CD4-positive, alpha-beta T cell treated with Interleukin-17A for 4 hours (primary cell): ENCODE measurements around the gene SPOCK1.
"Not testable (repeated sequence)": the region's sequence is repeated elsewhere in the genome, so short reads cannot be mapped to it uniquely, and the experiment has no call there.

Experiments used
- DNase-seq: peaks from one replicate; pipeline ENCODE4 v3.0.0-alpha.2; 2020; ENCODE audit warnings: mixed read lengths

Gene SPOCK1

DNA sequence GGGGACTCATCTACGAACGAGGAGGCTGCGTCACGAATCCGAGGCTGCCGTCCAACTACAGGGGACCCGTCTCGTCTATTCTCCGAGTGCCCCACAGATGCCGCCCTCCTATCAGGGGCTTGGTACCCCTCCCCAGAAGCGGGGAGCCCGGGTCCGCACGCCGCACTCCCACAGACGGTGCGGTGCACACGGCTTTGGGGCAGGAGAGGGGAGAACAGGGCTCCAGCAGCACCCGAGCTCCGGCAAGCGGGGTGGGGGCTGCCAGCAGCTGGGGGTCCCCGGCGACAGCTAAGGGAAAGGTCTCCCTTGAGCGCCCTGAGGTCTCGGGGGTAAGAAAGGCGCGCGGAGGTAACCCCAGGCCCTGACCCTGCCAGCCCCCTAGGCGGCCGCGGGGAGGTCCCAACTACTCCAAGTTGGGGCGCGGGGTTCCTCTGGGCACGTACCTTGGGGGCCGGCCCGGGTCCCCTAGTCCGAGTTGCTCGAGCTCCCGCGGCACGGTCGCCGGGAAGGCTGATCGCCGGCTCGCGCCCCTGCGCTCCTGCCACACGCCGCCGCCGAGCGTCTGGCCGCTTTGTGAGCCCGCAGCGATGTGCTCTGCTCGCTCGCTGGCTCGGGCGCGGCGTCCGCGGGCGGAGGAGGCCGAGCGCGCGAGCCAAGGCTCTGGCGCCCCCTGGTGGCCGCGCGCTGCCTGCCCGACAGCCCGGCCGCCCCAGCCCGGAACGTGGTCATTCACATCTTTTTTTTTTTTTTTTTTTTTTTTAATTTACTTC is at the start of gene SPOCK1:
Gene SPOCK1, minus strand, starts transcription at position 591 of the 770 bp plus-strand sequence.
- DNase-seq, result peak; percentile 52

DNA sequence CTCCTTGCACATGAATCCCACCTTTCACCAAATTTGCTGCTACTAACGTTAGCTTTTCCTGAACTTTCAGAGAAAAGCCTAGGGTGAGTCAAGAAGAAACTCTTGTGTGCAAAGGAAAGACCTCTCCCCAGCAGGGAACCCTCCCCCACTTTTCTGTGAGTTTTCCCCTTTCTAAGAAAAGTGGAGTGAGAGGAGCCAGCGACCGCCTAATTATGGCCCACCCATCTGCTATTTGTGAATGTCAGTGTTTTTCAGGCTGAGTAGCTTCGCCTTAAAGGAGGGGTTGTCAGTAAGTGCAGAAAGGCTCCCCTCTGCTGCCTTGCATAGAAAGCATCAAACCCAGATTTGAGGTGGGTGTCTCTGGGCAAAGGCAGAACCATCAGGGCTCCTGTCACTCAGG is 46.8 kb upstream of the SPOCK1 start:
- no peak for DNase-seq

DNA sequence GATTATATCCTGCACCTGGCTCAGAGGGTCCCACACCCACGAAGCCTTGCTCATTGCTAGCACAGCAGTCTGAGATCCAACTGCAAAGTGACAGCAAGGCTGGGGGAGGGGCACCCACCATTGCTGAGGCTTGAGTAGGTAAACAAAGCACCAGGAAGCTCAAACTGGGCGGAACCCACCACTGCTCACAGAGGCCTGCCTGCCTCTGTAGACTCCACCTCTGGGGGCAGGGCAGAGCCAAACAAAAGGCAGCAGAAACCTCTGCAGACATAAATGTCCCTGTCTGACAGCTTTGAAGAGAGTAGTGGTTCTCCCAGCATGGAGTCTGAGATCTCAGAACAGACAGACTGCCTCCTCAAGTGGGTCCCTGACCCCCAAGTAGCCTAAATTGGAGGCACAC is 36.3 kb upstream of the SPOCK1 start:
- DNase-seq, result not testable (repeated sequence)

DNA sequence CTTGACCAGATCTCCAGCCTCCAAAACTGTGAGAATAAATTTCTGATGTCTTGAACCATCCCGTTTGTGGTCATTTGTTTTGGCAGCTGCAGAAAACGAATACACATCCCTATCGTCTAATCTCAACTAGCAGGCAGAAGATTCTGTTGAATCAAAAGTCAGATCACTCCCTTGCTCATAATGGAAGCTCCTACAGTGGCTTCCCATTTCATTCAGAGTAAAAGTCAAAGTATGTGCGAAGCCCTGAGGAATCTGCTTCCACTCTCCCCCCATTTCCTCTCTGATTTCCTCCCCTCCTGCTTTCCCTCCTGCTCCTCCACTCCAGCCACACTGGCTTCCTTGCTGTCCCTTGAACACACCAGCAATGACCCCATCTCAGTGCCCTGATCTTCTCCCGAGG is 34.8 kb upstream of the SPOCK1 start:
- DNase-seq, result no peak

DNA sequence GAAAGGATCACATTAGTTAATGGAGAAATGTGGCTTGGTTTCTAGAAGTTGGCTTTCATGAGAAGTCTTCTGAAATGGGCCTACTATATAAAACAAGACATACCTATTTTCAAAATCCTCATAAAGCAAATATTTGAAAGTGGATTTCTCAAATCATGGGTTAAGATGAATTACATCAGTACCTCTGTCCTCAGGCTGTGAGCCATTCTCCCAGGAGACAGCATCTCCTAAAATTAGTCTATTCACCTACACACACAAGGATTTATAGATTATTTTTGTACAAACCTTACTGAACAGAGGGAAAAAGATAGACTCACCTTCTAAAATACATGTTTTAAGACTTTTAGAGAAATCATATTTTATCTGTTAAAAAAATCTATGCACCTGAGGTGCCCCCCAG is 32.1 kb upstream of the SPOCK1 start:
- DNase-seq, result no peak

DNA sequence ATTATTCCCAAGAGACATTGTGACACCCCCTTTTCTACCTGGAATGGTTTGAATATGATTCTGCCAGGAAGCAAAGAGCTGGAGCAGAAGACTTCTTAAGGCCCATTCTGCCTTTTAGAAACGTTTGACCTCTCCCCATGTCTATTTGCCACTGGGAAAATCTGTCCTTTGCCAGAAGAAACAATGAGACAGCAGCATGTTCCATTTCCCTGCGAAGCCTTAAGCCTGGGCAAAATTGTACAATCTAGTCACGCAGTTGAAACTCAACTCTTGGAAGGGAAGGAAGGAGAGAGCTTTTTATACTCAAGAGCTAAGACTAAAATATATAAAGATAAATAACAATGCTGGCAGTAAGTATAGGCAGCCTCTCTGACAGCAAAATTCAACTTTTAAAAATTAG is 22.1 kb upstream of the SPOCK1 start:
- DNase-seq, result no peak

DNA sequence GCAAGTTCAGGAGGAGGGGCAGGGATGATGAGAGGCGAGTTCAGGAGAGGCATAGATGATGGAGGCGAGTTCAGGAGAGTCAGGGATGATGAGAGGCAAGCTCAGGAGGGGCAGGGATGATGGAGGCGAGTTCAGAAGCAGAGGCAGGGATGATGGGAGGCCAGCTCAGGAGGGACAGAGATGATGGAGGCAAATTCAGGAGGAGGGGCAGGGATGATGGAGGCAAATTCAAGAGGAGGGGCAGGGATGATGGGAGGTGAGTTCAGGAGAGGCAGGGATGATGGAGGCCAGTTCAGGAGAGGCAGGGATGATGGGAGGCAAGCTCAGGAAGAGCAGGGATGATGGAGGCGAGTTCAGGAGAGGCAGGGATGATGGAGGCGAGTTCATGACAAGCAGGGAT is 17.8 kb upstream of the SPOCK1 start:
- DNase-seq, result no peak

DNA sequence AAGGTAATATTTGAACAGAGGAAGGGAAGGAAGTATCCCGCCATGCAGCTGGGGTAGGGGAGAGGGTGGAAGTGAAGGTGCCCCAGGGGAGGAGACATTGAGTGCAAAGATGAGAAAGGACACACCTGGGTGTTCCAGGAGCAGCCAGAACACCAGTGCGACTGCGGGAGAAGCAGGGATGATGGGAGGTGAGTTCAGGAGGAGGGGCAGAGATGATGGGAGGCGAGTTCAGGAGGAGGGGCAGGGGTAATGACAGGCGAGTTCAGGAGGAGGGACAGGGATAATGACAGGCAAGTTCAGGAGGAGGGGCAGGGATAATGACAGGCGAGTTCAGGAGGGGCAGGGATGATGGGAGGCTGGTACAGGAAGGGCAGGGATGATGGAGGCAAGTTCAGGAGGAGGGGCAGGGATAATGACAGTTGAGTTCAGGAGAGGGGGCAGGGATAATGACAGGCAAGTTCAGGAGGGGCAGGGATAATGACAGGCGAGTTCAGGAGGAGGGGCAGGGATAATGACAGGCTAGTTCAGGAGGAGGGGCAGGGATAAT is 17.2 kb upstream of the SPOCK1 start:
- no peak for DNase-seq

DNA sequence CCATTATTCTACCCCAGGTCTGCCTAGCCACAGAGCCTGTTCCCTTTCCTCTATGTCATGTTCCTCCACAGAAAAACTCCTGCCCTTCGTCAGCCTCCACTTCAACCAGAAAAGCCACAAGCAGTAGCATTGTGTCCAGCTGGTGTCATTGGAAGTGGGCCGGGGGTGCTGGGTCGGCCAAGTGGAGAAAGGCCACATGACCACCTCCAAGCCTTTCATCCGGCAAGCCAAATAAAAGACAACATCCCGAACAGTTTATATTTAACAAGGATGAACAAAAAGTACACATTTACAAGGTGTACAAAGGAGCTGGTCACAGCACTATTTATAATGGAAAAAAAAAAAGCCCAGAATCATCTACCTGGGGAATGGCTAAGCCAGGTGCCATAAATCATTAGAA is 16.1 kb upstream of the SPOCK1 start:
- no peak for DNase-seq

DNA sequence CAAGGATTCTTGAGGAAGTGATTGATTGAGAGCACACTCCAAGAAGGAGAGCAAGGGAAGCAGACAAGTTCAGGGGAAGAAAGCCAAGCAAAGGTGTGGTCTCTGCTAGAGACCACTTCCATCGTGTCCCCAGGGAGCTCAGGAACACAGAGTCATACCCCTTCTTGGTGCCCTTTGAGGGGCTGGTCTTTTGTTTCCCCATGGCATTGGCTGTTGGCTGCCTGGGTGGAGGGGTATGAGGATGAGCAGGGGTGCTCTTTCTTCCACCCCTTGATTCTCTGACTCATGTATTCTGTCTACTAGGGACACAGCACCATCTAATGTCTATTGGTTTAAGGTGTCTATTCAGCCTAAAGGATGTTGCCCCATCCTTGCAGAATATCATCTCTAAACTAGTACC is 11.5 kb upstream of the SPOCK1 start:
- DNase-seq, result no peak

DNA sequence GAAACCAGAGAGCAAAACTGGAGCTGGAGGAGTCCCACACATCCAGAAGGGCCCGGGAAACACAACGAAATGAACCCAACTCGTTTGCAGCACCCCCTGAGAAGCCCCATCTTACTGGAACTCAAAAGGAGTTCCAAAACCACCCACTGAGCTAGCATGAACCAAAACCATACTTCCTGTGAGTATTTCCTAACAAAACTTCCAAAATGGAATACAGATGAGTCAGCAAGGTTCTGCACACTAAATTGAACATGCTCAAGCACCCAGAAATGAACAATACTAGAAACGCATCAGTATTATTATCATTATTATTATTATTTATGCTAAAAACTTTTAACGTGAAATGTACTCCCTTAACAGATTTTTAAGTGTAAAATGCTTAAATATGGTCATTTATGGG is 8.0 kb upstream of the SPOCK1 start:
- no peak for DNase-seq

DNA sequence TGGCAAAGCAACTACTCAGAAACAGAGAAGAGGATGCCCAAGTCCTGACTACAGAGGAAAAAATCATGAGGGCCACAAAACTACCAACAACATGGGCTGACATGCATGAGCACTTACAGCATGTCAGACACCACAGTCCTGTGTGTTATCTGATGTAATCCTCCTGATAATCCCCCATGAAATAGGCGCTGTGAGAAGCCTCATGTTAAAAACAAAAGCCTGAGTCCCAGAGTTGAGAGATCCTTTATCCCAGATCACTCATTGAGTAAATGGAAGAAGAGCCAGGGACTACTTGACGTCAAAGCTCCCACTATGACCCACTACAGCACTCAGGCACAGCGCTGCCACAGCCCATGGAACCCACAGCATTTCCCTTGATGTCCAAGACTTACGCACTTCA is 7.2 kb upstream of the SPOCK1 start:
- DNase-seq, result no peak

DNA sequence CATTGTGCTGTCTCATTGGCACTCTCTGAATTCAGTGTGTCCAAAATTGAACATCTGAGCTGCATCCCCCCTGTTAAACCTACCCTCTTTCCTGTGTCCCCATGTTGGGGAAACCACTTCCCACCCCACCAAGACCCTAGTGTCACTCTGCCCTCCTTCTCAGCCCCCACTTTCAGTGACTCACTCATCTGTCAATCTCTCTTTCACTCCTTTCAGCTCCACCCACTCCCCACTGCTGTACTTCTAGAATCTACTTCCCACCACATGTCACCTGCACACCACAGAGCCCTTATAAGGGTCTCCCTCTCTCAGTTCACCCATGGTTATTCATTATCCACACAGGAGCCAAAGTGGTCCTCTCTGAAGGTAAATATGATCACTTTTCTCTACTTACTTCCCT is 5.8 kb upstream of the SPOCK1 start:
- DNase-seq, result no peak

DNA sequence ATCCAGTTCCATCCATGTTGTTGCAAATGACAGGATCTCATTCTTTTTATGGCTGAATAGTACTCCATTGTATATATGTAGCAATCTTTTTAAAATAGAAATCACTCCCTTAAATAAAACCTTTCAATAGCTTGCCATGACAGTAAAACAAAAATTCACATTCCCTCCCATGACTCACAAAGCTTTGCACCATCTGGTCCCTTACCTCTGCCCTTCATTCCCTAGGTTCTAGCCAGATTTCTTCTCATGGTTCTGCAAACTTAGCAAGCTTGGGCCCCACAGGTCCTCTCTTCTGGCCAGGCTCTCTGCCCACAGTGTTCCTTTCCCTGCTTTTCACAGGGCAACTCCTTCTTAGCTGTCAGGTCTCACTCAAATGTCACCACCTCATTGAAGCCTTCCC is 4.3 kb upstream of the SPOCK1 start:
- DNase-seq, result no peak

DNA sequence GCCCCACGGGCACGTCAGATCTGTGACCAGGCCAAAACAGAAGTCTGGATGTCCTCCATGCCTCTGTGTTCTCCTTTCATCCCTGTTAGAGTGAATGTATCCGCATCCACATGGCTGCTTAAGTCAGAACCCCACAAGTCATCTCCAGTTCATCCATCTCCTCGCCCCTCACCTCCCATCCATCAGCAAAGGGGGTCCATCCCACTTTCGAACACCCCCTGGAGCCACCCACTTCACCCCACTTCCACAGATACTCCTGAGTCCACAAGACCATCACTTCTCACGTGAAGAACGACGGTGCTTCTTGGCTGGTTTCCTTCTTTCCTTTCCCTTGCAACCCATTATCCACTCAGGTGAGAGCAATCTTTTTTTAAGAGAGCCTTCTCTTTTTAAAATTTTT is 3.5 kb upstream of the SPOCK1 start:
- DNase-seq, result no peak

DNA sequence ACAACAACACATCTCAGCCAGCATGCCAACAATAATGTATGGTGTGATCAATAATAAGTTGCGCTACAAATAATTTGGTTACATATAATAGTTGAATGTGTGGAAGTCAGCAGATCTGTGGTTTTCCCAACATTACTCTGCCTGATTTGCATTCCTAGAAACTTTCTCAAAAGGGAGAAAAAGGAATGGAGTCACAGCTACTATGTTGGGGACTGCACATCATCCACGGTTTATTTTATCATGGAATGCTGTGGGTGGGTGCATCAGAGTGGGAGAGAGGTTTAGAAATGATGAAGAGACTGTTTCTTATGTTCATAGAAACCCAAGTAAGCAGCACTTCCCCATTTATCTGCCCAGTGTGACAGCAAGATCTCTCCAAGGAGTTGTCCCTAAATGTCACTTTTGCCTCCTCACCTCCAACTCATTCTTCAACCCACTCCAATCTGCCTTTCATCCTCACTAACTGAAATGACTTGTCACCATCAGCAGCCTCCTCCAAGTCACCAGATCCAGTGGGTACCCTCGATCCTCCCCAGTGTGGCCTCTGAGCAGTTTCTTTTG is 2.8 kb upstream of the SPOCK1 start:
- DNase-seq, result no peak

DNA sequence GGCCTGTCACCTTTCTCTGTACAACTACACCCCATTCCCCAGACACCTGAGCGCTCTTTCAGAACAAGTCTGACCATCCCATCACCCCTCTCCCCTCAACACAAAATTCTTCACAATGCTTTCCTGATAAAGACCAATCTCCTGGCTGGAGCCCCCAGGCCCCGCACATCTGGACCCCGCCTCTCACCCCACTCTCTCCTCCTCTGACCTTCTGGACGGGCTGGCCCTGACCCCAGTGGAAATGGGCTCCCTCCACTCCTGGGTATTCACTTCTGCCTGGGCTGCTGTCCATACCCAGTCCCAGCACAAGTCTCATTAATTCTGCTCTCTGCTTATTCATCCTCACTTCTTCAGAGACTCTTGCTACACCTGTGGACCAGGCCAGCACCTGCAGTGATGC is 2.1 kb upstream of the SPOCK1 start:
- no peak for DNase-seq

DNA sequence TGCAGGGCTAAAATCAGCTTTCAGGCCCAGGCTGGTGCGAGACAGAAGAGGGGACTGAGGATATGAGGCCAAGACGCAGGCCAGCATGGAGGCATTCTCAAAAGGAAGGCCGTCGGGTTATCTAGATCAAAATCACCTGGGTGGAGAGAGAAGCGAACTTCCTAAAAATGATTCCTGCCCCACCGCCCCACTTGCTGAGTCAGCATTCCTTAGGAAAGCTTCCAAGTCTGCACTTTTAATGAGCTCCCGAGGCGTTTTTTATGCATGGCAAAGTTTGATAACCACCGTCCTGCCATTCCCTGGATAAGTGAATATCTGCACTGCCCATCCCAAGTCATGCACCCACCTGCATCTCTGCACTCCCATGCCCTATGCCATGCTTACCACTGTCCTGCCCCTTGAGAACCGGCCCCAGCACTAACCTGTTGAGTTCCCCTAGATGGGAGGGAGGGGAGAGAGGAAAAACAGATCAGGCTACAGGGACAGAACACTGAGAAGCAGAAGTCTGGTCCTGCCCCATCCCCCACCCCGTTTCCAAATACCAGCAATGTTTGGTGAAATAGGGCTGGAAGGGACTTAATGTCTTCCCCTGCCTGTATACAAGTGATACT is 1.6 kb upstream of the SPOCK1 start:
- DNase-seq, result no peak

DNA sequence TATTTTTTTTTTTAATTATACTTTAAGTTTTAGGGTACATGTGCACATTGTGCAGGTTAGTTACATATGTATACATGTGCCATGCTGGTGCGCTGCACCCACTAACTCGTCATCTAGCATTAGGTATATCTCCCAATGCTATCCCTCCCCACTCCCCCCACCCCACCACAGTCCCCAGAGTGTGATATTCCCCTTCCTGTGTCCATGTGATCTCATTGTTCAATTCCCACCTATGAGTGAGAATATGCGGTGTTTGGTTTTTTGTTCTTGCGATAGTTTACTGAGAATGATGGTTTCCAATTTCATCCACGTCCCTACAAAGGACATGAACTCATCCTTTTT is 351 bp upstream of the SPOCK1 start:
- not testable (repeated sequence) for DNase-seq

DNA sequence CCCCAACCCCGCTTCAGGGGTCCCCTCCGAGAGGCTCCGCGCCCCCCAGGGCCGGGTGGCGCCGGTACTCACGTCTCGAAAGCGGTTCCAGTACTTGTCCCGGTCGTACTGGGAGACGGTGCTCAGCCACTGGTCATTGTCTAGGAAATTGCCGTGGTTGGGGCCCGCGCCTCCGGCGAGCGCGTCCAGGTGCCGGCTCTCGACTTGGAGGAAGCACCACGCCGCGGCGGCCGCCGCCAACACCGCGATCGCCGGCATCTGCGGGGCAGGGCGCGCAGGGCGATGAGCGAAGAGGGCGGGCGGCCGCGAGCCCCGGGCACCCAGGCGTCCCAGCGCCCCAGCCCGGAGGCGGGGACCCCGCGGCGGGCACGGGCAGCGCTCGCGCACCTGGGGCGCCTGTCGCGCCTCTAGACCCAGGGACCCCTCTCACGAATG is 808 bp downstream of the SPOCK1 start:
- DNase-seq, result no peak

DNA sequence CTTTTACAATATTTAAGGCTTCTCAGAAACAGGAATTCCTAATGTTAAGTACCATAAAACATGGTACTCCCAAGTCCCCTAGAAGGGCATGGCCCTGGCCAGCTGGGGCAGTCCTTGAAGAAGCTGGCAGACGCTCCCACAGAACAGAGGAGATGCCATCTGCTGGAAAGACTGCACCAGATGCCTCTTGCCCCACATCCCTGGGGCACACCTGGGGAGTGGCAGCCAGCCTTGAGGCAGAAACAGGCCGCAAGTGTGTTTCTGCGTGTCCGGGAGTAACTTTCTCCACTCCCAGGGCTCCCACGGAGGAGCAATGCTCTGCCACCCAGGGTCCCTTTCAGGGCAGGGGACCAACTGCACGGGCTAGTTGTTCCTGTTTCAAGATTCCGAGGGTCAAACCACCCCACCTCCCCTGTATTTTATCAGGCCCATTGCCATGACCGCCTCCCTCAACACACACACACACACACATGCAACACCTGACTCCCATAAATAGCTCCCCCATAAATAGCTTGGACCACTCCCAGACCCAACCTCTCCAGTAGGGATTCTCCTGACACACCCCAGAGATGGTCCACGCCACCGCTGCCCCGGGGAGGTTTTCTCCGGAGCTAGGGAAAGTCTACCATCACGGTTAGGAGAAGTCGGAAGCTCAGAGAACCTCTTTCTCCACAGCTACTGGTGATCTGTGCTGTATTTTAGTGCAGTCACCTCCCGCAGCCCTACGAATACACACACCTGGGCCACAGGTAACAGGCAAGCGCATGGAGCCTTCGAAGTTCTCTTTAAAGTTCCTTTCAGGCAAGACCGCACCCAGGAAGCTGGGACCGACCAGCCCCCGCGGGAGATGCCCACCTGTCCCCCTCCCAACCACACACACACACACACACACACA is 1.5 kb downstream of the SPOCK1 start:
- DNase-seq, result no peak

DNA sequence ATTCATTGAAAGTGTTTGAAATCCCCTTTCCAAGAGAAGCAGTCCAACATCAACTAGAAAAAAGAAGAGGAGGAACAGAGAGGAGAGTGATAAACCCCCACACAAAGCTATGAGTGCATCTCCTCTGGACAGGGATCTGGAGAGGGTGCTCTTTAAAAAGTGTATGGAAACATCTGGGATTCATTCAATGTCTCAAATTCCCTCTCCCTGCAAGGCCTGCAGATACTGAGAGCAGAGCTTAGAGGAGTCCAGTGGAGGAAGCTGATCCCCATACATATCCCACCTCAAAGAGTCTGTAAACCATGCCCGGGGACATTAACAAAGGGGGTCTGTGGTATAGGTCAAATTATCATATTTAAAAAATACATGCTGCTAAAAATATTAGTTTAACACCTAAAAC is 2.2 kb downstream of the SPOCK1 start:
- no peak for DNase-seq

DNA sequence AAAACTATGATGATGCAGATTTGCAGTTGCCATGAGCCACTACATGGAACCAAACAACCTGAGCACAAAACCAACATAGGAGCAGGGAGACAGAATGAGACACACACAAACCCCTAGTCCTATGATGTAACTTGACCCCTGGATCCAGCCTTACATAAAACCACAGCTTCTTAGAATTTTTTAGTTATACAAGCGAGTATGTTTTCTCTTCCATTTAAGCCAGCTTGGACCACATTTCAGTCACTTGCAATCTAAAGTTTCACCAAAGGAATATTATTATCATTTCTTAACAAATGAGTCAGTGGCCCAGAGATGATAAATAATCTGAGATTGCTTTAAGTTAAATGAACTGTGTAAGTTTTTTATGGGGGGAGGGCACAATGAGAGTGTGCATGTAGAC is 6.8 kb downstream of the SPOCK1 start:
- DNase-seq, result no peak
